GM12864 (cell line): ENCODE data around the gene HSP90AA1.
"Not testable (repeated sequence)": the region's sequence is repeated elsewhere in the genome, so short reads cannot be mapped to it uniquely, and the experiment has no call there.

Experiments used
- DNase-seq: peaks from one replicate; pipeline ENCODE4 v3.0.0-alpha.2; 2011; ENCODE audit warnings: low read depth
- H3K4me3 ChIP-seq: 2 replicates; pipeline ENCODE4 v1.5.1; 2011; ENCODE audit warnings: mild to moderate bottlenecking, low read depth, low read length, control low read depth
- TF ChIP-seq, protein P1 (sequence below): IDR thresholded peaks from 2 replicates; pipeline ENCODE4 v1.5.1; 2011; ENCODE audit warnings: low read depth, mild to moderate bottlenecking, moderate library complexity, low read length, control low read depth, inconsistent platforms; ENCODE audit errors: missing control alignments

Gene HSP90AA1

DNA sequence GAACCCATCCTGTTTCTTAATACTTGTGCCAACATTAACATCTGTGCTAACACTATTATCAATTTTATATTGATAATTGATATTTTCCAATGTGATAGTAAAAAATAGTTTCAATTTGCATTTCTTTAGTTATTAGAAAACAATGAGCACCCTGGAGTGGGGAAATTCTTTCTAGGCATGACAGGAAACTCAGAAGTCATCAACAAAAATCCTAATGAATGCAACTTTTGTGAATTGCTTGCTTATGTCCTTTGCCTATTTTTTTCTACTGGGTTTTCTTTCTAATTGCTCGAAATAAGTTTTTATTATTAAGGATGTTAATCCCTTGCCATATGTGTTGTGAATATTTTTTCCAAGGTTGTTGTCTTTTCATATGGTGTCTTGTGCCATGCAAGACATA is 34.7 kb upstream of the HSP90AA1 start:
- DNase-seq = no peak
- no peak overlapping the region for H3K4me3 ChIP-seq

DNA sequence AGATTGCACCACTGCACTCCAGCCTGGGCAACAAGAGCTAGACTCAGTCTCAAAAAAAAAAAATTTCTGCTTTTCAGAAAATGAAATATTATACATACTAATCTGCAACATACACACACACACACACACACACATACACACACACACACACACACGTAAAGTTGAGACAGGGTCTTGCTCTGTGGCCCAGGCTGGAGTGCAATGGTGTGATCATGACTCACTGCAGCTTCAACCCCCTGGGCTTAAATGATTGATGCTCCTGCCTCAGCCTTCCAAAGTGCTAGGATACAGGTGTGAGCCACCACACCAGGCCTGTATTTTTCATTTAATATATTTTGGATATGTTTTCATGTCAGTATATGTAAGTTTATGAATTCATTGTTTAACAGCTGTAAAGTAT is 34.0 kb upstream of the HSP90AA1 start:
- DNase-seq = no peak
- H3K4me3 ChIP-seq = no peak overlapping the region
- TF ChIP-seq, protein P1, sequence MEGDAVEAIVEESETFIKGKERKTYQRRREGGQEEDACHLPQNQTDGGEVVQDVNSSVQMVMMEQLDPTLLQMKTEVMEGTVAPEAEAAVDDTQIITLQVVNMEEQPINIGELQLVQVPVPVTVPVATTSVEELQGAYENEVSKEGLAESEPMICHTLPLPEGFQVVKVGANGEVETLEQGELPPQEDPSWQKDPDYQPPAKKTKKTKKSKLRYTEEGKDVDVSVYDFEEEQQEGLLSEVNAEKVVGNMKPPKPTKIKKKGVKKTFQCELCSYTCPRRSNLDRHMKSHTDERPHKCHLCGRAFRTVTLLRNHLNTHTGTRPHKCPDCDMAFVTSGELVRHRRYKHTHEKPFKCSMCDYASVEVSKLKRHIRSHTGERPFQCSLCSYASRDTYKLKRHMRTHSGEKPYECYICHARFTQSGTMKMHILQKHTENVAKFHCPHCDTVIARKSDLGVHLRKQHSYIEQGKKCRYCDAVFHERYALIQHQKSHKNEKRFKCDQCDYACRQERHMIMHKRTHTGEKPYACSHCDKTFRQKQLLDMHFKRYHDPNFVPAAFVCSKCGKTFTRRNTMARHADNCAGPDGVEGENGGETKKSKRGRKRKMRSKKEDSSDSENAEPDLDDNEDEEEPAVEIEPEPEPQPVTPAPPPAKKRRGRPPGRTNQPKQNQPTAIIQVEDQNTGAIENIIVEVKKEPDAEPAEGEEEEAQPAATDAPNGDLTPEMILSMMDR = no peak

More for the DNA sequence above, 34.7 kb upstream of the HSP90AA1 start:
- TF ChIP-seq, protein P1 = no peak

DNA sequence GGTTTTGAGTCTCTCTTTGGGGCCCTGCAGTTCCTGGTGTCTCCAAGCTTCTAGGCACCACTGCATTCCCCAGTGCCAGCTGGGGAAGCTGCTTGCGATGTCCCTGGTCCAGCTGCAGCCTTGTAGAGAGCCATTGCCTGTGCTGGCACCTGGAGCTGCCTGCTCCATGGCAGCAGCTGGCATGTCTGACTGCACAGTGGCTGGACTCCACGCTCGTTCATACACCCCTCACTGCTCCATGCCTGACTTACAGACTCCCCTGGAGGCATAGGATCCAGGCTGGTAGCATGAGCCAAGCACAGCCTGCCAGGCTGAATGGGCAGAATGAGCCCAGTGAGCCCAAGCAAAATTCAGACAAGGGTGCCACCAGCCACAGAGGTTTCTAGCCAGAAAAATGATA is 31.0 kb upstream of the HSP90AA1 start:
- no peak overlapping the region for H3K4me3 ChIP-seq
- DNase-seq = no peak
- TF ChIP-seq, protein P1 = no peak

DNA sequence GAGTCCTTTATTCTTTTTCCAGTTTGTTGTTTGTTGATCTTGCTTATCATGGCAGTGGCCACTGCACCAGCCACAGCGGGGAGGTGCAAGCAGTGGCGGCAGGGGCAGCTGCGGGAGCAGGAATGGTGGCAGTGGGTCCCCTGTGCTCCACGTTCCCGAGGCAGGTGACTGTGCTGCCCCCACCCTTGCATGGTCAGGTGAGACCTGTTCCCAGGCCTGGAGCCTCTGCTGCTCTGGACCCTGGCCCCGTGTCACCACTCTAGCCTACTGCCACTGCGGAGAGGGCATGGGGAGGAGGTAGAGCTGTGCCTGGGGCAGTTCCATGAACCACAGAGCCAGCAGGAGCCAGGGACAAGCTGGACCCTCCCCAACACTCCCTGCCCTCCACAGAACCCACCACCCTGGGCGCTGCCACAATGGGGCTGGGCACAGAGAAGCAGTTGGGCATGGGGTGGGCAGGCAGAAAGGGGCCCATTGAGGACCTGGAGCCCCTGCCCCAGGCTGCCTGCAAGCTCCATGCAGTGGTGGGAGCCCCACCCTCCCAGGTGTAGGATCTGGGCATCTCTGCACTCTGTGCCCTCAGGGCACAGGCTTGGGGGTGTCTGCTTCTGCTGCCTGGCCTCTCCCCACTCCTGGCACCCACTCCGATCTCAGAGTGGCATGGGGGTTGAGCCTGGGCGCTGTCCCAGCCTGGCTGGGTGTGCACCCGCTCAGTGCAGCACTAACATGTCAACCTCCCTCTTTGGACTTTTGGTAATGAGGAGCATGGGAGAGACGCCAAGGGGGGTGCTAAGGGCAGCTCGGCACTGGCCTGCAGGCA is 29.7 kb upstream of the HSP90AA1 start:
- H3K4me3 ChIP-seq = no peak overlapping the region
- no peak for DNase-seq
- TF ChIP-seq, protein P1 = no peak

DNA sequence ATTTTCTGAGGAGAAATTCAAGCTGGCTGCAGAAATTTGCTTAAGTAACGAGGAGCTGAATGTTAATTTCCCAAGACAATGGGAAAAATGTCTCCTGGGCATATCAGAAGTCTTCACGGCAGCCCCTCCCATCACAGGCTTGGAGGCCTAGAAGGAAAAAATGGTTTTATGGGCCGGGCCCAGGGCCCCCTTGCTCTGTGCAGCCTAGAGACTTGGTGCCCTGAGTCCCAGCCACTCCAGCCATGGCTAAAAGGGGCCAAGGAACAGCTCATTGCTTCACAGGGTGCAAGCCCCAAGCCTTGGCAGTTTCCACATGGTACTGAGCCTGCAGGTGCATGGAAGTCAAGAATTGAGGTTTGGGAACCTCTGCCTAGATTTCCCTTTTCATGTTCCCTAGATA is 24.3 kb upstream of the HSP90AA1 start:
- no peak for DNase-seq
- TF ChIP-seq, protein P1 = no peak
- H3K4me3 ChIP-seq = no peak overlapping the region

DNA sequence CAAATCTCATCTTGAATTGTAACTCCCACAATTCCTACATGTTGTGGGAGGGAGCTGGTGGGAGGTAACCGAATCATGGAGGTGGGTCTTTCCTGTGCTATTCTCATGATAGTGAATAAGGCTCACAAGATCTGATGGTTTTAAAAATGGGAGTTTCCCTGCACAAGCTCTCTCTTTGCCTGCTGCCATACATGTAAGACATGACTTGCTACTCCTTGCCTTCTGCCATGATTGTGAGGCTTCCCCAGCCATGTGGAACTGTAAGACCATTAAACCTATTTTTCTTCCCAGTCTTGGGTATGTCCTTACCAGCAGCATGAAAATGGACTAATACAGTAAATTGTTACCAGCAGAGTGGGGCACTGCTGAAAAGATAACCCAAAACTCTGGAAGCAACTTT is 22.5 kb upstream of the HSP90AA1 start:
- DNase-seq, H3K4me3 ChIP-seq: not testable (repeated sequence)

DNA sequence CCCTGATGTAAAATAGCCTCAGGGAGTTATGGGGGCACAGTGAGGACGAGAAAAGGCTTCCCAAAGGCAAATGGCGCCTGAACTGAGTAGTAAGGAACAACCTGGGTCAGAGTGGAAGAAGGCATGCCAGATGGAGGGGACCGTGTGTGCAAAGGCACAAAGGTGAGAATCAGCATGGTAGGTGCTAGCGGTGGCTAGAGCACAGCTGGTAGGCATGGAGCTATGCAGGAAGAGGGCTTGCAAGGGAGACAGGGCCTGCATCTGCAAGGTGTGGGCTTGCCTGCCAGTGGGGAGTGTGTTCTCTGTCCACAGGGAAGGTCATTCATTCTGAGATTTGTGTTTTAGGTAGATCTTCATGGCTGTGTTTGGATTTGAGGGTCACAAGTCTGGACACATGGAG is 18.5 kb upstream of the HSP90AA1 start:
- no peak overlapping the region for H3K4me3 ChIP-seq
- no peak for DNase-seq
- TF ChIP-seq, protein P1 = no peak
